ENCODE measurements around the gene TST. TPM values are rescaled to one million over a fixed set of nuclear protein-coding genes. Genes with fewer than 3 reads are reported as not detected.

Gene TST
- total RNA-seq, 4 donors from 2014 or later: 42.2 to 66.5 (median 51.9) TPM

GRCh38 chr22:36985211-36985889 lies 33.9 kb downstream of the TST start:
- Histone ChIP-seq H3K9me3 (peaks cover 0 to 8% (median 4%) of the 10 kb centered on the region in 3 donors), H3K4me1 (no peaks in the 10 kb centered on the region), H3K4me3 (peak overlapping the region in 1 of 4 donors; percentile 16), H3K27me3 (peaks cover 8 to 21% (median 15%) of the 10 kb centered on the region in 3 donors), H3K36me3 (no peaks in the 10 kb centered on the region), H3K27ac (no peak overlapping the region)
- no peak for TF ChIP-seq CTCF (IDR thresholded peaks at IDR 0.05 in 4 of 5, conservative IDR thresholded peaks at IDR 0.05 in 1 of 5)
- ATAC-seq (no peak), DNase-seq (no peak)
- in situ Hi-C loops (cut with MboI; ENCODE audit: low sequenced_read_pairs in 4 of 4) (loop anchor here in 1 of 4 donors (25.0 kb wide), 1 partner anchor 198 kb away; the partner anchor contains the start of gene IFT27), intact Hi-C loops (cut with DNase I; ENCODE audit: low total_unique reads) (no loop called here)

- Histone ChIP-seq H3K4me1 (peaks cover 0 to 5% of the 10 kb centered on the region in 2 donors), H3K27ac (no peak overlapping the region), H3K36me3 (no peaks in the 10 kb centered on the region), H3K27me3 (peaks cover 2 to 18% (median 12%) of the 10 kb centered on the region in 3 donors), H3K9me3 (peaks cover 0 to 8% (median 4%) of the 10 kb centered on the region in 3 donors), H3K4me3 (no peak overlapping the region)
- in situ Hi-C loops (cut with MboI; ENCODE audit: low sequenced_read_pairs in 4 of 4): loop anchor here in 1 of 4 donors (25.0 kb wide), 1 partner anchor 195 kb away; the partner anchor contains the start of gene IFT27
- ATAC-seq (no peak), DNase-seq (no peak)
- intact Hi-C loops (cut with DNase I; ENCODE audit: low total_unique reads): no loop called here
- no peak for TF ChIP-seq POLR2A (IDR thresholded peaks at IDR 0.05)
- TF ChIP-seq CTCF (IDR thresholded peaks at IDR 0.05 in 4 of 5, conservative IDR thresholded peaks at IDR 0.05 in 1 of 5): no peak
Measured at GRCh38 chr22:36982136-36982535, 37.1 kb downstream of the TST start.

DNA sequence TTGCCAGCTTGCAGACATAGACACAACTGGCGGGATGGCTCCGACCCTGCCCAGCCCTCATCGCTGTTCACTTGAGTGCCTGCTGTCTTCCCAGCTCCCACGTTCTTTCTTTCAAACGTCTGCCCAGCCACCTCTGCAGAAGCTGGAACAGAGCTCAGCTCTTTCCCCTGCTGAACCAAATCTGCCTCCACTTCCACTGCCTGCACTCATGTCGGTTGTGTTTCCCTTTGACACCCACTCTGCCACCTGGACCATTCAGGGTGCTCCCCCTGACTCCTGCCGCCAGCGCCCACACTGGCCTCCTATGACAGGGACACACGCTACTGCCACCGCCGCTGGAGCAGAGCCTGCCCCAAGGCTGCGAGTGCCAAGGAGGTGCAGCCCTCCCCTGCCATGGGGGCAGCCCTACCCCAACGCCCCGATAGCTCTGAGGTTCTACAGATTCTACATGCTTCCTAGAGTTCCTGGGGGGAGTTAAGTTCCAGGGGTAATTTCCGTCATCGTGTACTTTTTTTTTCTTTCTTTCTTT lies 37.9 kb downstream of the TST start:
- no peak for TF ChIP-seq CTCF (IDR thresholded peaks at IDR 0.05 in 4 of 5, conservative IDR thresholded peaks at IDR 0.05 in 1 of 5)
- no peak for TF ChIP-seq POLR2A (IDR thresholded peaks at IDR 0.05)
- in situ Hi-C loops (cut with MboI; ENCODE audit: low sequenced_read_pairs in 4 of 4) (loop anchor here in 1 of 4 donors (25.0 kb wide), 1 partner anchor 194 kb away; the partner anchor contains the start of gene IFT27), intact Hi-C loops (cut with DNase I; ENCODE audit: low total_unique reads) (no loop called here)
- H3K4me3 ChIP-seq: no peak overlapping the region
- peaks cover 0 to 6% (median 2%) of the 10 kb centered on the region in 3 donors for H3K9me3 ChIP-seq
- peaks cover 0 to 5% of the 10 kb centered on the region in 2 donors for H3K4me1 ChIP-seq
- no peak for DNase-seq
- H3K27me3 ChIP-seq: peaks cover 2 to 22% (median 12%) of the 10 kb centered on the region in 3 donors
- H3K36me3 ChIP-seq: no peaks in the 10 kb centered on the region
- H3K27ac ChIP-seq: no peak overlapping the region
- ATAC-seq: no peak

DNA sequence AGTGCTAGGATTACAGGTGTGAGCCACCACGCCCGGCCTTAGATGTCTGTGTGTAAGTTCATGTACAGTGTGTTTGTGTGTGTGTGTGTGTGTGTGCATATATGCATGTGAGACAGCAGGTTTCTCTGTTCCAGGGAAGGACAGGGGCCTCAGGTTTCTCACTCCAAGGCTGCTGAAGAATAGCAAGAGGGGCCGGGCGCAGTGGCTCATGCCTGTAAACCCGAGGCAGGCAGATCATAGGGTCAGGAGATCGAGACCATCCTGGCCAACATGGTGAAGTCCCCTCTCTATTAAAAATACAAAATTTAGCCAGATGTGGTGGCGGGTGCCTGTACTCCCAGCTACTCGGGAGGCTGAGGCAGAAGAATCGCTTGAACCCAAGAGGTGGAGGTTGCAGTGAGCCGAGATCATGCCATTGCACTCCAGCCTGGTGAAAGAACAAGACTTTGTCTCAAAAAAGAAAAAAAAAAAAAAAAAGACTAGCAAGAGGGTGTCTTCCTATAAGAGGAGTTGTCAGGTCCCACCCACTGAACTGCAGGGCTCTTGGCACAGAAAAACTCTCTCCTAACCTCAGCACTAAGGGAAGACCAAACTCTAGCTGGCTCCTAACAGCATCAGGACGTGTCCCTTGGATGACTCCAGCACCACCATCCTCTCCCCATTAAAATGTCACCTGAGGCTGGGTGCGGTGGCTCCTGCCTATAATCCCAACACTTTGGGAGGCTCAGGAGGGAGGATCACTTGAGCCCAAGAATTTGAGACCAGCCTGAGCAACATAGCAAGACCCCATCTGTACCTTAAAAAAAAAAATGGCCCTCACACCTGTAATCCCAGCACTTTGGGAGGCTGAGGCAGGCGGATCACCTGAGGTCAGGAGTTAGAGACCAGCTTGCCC lies 40.0 kb downstream of the TST start:
- in situ Hi-C loops (cut with MboI; ENCODE audit: low sequenced_read_pairs in 4 of 4) (loop anchor here in 3 of 4 donors (10.0 to 25.0 kb wide), 4 partner anchors 124 to 204 kb away; partner anchors contain the start of gene IFT27 (in 2 of the 3)), intact Hi-C loops (cut with DNase I; ENCODE audit: low total_unique reads) (loop anchor here (2.0 kb wide), 1 partner anchor 40 kb away; the partner anchor contains the start of genes MPST and TST)
- Histone ChIP-seq H3K4me1 (peaks cover 0 to 5% of the 10 kb centered on the region in 2 donors), H3K27ac (no peak overlapping the region), H3K27me3 (peaks cover 2 to 22% (median 6%) of the 10 kb centered on the region in 3 donors), H3K9me3 (no peaks in the 10 kb centered on the region), H3K4me3 (no peak overlapping the region), H3K36me3 (no peaks in the 10 kb centered on the region)
- no peak for TF ChIP-seq CTCF (IDR thresholded peaks at IDR 0.05 in 4 of 5, conservative IDR thresholded peaks at IDR 0.05 in 1 of 5)
- TF ChIP-seq POLR2A (IDR thresholded peaks at IDR 0.05): no peak
- DNase-seq (no peak), ATAC-seq (no peak)

All from gastrocnemius medialis (tissue), 4 donors.